Ecto neural progenitor cell (in vitro differentiated cells): ENCODE data around the gene SEMA6A.

Experiments
- DNase-seq: peaks from one replicate; pipeline ENCODE4 v3.0.0-alpha.2; 2018; ENCODE audit warnings: low spot score

The SEMA6A gene

GRCh38 chr5:116522356-116523136, 52.1 kb downstream of the SEMA6A start:
- no peak for DNase-seq

- DNase-seq: no peak
These were observed 53.3 kb downstream of the SEMA6A start for GRCh38 chr5:116521173-116521872.

GRCh38 chr5:116520771-116521170, 53.9 kb downstream of the SEMA6A start:
- no peak for DNase-seq

- DNase-seq: no peak
These were observed 56.2 kb downstream of the SEMA6A start for GRCh38 chr5:116518423-116518822.

GRCh38 chr5:116517488-116517887, 57.1 kb downstream of the SEMA6A start:
- DNase-seq: no peak

GRCh38 chr5:116516021-116516420, 58.6 kb downstream of the SEMA6A start:
- DNase-seq: no peak

- no peak for DNase-seq
These were observed 60.1 kb downstream of the SEMA6A start for GRCh38 chr5:116514421-116514970.

GRCh38 chr5:116510517-116510916, 64.1 kb downstream of the SEMA6A start:
- no peak for DNase-seq

- DNase-seq: no peak
These were observed 65.0 kb downstream of the SEMA6A start for GRCh38 chr5:116509483-116510244.

GRCh38 chr5:116508835-116509234, 65.8 kb downstream of the SEMA6A start:
- no peak for DNase-seq

GRCh38 chr5:116507941-116508655, 66.5 kb downstream of the SEMA6A start:
- DNase-seq: no peak

GRCh38 chr5:116507051-116507537, 67.5 kb downstream of the SEMA6A start:
- no peak for DNase-seq

- DNase-seq: no peak
These were observed 68.1 kb downstream of the SEMA6A start for GRCh38 chr5:116506488-116506887.

GRCh38 chr5:116504593-116505166, 69.9 kb downstream of the SEMA6A start:
- DNase-seq: no peak

GRCh38 chr5:116502616-116503015, 72.0 kb downstream of the SEMA6A start:
- DNase-seq: no peak

- no peak for DNase-seq
These were observed 72.5 kb downstream of the SEMA6A start for GRCh38 chr5:116502138-116502537.

GRCh38 chr5:116498503-116499048, 76.0 kb downstream of the SEMA6A start:
- DNase-seq: no peak

GRCh38 chr5:116497631-116498030, 77.0 kb downstream of the SEMA6A start:
- no peak for DNase-seq

GRCh38 chr5:116495786-116496357, 78.8 kb downstream of the SEMA6A start:
- DNase-seq: no peak

- DNase-seq: no peak
These were observed 79.7 kb downstream of the SEMA6A start for GRCh38 chr5:116494784-116495450.
